Fibroblast of skin of right quadriceps (primary cell): ENCODE measurements around the gene MAP3K1.
"Not testable (repeated sequence)": the region's sequence is repeated elsewhere in the genome, so short reads cannot be mapped to it uniquely, and the experiment has no call there.

Experiments used
- DNase-seq: peaks from one replicate; pipeline ENCODE4 v3.0.0-alpha.2; 2013

Gene MAP3K1

GRCh38 chr5:56814963-56815657 lies at the start of gene MAP3K1:
MAP3K1 (plus strand) TSS chr5:56815549; CDS start chr5:56815574, 25 bp downstream.
- DNase-seq = peak; percentile 67

DNA sequence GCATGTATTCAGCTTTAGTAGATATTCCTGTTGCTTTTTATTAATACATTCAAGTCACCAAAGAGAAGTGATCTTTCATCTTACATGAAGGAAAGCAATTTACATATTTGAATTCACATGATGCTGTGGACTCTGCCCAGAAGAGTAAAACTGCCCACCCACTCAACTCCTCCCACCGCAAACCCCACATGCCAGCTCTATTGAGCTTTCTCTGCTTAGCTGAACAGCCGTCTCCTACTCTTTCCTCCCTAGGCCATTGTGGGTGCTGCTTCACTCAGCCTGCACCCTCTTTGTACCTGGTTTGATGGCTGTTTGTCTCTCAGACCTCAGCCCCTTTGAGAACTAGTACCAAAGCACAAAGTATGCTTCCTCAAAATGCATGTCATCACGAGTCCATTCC lies 48.4 kb upstream of the MAP3K1 start:
- no peak for DNase-seq

GRCh38 chr5:56769875-56770604 lies 45.3 kb upstream of the MAP3K1 start:
- no peak for DNase-seq

DNA sequence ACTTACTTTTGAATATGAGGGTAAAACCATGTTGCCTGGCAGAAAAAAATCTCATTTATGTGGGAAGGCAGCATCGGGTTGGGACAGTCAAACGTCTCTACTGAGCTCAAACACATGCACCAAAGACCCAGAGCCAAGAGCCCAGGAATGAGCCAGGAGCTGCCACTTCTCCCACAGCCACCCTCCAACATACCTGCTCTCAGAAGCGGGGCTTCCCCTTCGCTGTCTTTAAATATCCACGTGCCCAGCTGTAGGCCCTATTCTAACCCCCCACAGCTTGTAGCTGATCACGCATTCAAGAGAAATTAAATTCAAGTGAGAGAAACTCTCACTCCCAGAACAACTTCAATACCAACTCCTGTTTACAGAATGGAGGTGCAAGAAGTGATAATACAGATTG lies 42.6 kb upstream of the MAP3K1 start:
- DNase-seq = no peak

- no peak for DNase-seq
These were observed 40.4 kb upstream of the MAP3K1 start for GRCh38 chr5:56774957-56775356.

DNA sequence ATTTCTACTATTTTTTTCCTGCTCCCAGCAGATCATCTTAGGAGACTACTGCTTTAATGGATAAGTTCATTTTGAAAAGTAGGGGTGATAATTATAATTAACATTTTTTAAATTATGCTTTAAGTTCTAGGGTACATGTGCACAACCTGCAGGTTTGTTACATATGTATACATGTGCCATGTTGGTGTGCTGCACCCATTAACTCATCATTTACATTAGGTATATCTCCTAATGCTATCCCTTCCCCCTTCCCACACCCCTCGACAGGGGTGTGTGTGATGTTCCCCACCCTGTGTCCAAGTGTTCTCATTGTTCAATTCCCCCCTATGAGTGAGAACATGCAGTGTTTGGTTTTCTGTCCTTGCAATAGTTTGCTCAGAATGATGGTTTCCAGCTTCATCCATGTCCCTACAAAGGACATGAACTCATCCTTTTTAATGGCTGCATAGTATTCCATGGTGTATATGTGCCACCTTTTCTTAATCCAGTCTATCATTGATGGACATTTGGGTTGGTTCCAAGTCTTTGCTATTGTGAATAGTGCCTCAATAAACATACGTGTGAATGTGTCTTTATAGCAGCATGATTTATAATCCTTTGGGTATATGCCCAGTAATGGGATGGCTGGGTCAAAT lies 39.0 kb upstream of the MAP3K1 start:
- not testable (repeated sequence) for DNase-seq

DNA sequence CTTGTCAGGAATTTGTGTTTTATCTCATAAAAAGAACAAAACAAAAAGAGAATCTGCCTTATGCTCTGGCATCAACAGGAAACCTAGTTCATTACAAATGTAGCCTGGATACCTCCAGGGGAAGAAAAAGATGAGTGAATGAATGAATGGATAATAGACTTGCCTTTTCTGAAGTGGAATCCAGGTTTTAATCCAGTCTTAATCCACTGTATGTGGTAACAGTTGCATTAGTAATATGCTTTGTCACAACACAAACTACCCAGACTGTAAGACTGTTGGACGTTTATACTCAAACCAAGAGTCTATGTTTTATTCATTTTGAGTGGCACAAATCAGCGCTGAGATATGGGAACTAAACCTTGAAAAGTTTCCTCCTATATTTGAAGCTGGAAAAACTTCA lies 32.1 kb upstream of the MAP3K1 start:
- no peak for DNase-seq

GRCh38 chr5:56786346-56786745 lies 29.0 kb upstream of the MAP3K1 start:
- DNase-seq = no peak

GRCh38 chr5:56791396-56791795 lies 24.0 kb upstream of the MAP3K1 start:
- no peak for DNase-seq

GRCh38 chr5:56798521-56798920 lies 16.8 kb upstream of the MAP3K1 start:
- no peak for DNase-seq

GRCh38 chr5:56800186-56800585 lies 15.2 kb upstream of the MAP3K1 start:
- DNase-seq = no peak

DNA sequence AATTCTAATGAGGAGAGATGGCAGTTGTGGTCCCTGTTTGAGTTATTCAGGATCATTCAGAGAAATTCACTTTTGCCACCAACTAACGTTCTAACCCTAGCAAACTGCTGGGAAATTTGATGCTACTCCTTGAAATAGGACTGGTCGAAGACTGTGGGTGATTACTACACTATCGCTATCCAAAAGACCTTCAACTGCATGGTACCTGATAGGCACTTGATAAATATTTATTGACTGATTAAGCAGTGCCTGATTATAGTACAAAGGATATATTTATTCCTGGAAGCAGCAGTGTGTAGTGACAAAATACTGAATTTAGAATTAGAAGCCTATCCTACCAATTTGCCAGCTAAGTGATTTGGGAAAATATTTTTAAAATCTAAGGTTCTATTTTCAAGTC lies 14.1 kb upstream of the MAP3K1 start:
- no peak for DNase-seq

DNA sequence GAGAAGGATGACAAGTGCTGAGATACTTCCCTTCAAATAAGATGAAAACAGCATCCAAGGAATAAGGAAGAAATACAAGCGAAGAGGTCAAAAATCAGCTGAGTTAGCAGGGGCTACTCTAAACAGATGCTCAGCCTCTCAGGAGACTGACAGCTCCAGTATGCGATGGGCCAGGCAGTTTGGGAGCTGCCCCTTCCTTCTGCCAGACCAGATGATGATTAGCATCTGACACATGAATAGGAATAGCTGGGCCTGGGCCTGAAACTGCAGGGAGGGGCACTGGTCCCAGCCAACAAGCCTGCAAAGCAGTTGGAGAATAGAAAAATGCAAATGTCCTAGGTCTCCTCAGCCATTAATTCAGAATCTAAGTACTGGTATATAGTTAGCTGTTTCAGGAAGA lies 13.1 kb upstream of the MAP3K1 start:
- no peak for DNase-seq

- no peak for DNase-seq
These were observed 12.3 kb upstream of the MAP3K1 start for GRCh38 chr5:56803025-56803424.

DNA sequence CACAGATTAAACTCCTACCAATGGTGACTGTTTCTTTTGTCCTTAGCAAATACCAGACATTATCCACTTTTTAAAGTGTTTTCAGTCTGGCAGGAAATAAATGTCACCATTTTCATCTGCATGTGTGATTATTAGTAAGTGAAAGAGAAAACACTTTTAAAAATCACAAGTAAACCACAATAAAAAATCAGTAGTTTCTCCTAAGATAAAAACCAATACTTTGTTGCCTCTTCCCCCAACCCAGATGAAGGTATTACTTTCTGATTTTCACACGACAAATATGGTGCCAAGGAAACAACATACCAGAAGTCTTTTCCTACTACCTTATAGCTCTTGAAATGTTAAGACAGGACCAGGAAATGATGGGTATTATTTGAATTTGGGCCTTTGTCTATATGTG lies 11.5 kb upstream of the MAP3K1 start:
- no peak for DNase-seq

- DNase-seq = no peak
These were observed 7.7 kb upstream of the MAP3K1 start for GRCh38 chr5:56807679-56808078.

DNA sequence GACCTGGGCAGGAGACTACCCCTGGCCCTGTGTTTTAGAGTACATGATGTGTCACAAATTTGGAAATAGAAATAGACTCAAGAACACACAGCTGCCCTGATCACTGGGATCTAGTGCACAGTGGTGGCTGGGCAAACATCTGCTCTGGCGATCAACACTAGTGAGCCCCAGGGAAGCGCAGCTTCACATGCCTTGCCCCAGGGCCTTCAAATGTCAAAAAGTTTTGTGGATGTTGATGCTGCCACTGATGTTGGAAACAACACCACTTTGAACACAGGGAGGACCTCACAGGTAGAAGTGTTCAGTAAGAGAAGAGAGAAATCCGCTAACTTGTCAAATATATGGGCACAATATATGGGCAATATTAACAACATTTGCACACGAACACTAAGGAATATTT lies 7.1 kb upstream of the MAP3K1 start:
- no peak for DNase-seq

GRCh38 chr5:56810826-56811225 lies 4.5 kb upstream of the MAP3K1 start:
- no peak for DNase-seq

DNA sequence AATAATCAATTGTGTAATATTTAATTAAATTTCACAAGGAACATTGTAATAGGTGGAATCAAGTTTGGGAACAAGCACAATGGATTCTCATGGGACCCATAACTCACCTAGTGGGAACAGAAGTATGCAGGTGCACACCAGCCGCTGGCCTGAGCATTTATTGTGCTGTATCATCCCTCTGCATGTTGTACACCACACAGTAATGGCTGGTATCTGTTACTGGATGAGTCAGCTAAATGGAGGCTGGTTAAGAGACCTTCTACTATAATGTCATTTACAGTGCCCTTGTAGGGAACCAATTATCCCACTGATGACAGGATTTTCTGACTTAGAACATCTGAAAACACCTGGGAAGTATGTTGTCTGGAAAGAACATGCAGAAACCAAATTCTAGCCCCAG lies 3.2 kb upstream of the MAP3K1 start:
- no peak for DNase-seq

DNA sequence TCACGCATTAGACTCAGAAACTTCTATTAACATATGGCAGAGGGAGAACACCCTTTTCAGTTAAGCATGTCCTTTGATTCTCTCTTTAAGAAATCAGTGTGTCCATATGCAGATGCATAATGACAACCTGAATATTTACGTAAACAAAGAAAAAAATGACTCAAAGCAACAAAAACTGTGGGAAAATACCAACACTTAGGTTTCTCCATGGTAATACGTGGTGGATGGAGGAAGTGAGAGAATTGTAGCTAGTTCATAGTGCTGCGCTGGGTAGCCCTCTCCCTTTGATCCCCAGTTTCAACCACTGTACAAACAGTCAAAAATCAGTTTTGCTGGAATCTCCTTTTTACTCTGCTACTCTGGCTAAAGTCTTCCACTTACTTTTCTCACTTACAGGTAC lies 2.0 kb upstream of the MAP3K1 start:
- DNase-seq = no peak

GRCh38 chr5:56814361-56814962 lies 887 bp upstream of the MAP3K1 start:
- DNase-seq = no peak

DNA sequence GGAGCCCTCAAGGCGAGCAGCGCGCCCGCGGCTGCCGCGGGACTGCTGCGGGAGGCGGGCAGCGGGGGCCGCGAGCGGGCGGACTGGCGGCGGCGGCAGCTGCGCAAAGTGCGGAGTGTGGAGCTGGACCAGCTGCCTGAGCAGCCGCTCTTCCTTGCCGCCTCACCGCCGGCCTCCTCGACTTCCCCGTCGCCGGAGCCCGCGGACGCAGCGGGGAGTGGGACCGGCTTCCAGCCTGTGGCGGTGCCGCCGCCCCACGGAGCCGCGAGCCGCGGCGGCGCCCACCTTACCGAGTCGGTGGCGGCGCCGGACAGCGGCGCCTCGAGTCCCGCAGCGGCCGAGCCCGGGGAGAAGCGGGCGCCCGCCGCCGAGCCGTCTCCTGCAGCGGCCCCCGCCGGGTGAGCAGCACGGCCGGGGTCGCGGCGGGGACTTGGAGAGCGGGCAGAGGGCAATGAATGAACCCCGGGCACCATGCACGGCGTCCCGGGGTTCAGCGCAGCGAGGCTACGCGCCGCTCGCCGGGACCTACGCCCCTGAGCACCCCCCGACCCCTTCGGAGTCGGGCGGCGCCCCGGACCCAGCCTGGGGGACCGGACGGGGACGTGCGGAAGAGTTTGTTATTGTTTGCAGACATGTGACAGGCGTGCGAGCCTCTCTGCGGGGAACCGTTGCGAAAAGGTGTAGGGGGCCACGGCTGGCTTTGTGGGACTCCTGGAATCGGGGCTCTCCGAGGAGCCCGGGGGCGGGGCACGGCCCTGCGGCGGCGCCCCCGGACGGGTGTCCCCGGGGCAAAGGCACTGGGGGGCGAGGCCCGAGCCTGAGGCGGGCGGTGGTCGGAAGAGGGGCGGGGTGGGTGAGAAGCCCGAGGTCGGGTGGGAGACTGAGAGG lies 553 bp downstream of the MAP3K1 start:
- DNase-seq = no peak
